HG03439 (cell line): ENCODE measurements around the gene RORC.

ENCODE experiments used
- ATAC-seq: cut with Tn5 transposase; IDR thresholded peaks from one replicate; pipeline ENCODE4 v1.9.1; 2021; ENCODE audit warnings: mild to moderate bottlenecking, moderate library complexity; ENCODE audit not compliant: unreplicated experiment

The RORC gene

GRCh38 chr1:151849871-151850270, 18.3 kb upstream of the RORC start:
- no peak for ATAC-seq

GRCh38 chr1:151849126-151849525, 17.5 kb upstream of the RORC start:
- ATAC-seq: no peak

GRCh38 chr1:151847867-151848596, 16.4 kb upstream of the RORC start:
- ATAC-seq: no peak

DNA sequence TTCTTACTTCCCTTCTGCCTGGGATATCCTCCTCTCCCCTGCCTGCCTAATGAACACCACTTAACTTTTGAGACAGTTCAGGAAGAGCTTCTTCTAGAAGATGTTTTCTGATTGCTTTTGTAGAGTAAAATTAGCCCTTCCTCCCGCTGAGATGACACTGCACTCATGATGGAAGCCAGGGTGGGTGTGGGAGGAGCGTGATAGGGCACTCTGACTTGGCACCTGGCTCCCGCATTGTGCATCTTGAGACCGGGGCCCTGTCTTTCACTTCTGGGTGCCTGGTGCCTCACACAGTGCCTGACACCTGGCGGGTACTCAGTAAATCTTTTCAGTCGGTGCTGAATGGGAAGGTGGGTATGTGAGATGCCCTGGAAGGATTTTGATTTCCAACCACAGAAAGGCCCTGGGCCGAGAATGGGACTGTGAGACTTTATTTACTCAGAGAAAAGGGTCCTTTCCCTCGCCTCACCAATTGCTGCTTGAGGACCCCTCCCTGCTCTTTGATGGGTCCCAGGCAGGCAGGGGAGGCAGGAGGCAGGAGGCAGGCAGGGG, 15.2 kb upstream of the RORC start:
- ATAC-seq: no peak

GRCh38 chr1:151846062-151846568, 14.5 kb upstream of the RORC start:
- no peak for ATAC-seq

GRCh38 chr1:151843398-151843797, 11.8 kb upstream of the RORC start:
- ATAC-seq: no peak

DNA sequence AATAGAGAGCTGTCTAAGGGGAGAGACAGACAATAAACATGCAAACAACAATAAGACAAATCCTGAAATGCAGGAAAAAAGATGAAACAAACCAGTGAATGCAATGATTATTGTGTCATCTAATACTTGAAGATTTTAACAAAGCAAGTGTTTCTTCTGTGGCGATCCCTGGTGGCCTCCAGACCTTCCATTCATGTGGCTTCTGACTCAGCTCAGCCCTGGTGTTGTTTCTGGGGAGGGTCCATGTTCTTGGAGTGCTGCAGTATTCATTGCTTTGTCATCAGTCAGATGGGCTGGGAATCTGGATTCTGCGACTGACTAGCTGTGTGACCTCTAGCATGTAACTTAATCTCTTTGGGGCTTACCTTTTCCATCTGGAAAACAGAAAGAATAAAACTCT, 9.5 kb upstream of the RORC start:
- no peak for ATAC-seq

GRCh38 chr1:151840421-151840820, 8.8 kb upstream of the RORC start:
- ATAC-seq: no peak

DNA sequence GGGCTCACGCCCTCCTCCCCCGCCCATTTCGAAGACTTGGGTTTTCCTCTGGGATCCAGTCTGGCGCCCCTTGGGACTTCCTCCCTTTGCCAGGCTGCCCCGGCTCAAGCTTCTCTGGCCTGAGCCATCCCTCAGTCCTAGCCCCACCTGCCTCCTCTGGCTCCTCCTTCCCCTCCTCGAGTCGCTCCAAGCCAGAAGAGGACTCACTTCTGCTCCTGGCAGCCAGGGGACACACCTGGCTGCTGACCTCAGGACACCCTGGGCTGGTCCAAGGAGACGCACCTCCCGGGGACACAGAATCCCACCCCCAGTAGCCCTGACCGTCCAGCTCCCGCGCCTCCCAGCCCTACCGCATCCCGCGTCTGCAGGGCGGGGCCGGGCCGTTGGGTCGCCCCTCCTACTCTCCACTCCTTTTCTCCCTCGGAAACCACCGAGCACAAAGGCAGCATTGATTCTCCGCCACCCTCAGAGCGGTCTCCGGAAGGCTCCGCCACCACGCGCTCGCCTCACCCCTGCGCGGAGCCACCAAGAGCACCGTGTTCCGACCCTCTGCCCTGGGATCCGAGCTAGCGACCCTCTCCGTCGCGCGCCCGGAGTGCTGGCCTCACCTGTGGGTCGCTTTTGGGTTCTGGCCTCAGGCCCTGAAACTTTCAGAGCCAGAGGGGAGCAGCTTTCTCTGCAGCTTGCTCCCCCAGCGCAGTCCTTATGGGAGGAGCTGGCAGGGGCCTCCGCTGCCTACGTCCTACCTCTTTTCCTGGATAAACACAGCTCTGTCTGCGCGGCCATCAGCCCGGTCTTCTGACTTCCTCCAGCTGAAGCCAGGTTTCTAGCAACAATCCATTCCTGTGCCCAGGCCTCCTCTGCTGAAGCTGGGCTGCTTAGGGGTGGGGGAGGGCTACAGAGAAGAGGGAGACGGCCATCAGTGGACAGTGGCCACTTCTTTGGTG, 8.1 kb upstream of the RORC start, which contains the start of gene C2CD4D:
Gene C2CD4D (minus strand): TSS at position 364 of the 947 bp plus-strand sequence. CDS start 831 bp downstream, outside the sequence.
- no peak for ATAC-seq

DNA sequence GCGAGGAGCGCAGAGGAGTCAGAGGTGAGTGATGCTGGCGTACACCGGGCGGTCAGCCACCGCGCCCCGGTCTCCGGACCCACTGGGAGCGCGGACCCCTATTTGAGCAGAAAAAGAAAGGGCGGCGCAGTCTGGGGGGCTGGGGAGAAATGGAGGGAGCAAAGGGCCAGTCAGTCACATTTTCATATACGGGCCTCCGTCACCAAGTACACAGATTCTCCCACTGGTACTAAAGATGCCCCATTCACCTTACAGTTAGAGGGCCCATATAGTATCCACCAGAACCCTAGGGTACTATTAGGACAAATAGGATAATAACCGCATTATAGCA, 7.4 kb upstream of the RORC start:
- no peak for ATAC-seq

DNA sequence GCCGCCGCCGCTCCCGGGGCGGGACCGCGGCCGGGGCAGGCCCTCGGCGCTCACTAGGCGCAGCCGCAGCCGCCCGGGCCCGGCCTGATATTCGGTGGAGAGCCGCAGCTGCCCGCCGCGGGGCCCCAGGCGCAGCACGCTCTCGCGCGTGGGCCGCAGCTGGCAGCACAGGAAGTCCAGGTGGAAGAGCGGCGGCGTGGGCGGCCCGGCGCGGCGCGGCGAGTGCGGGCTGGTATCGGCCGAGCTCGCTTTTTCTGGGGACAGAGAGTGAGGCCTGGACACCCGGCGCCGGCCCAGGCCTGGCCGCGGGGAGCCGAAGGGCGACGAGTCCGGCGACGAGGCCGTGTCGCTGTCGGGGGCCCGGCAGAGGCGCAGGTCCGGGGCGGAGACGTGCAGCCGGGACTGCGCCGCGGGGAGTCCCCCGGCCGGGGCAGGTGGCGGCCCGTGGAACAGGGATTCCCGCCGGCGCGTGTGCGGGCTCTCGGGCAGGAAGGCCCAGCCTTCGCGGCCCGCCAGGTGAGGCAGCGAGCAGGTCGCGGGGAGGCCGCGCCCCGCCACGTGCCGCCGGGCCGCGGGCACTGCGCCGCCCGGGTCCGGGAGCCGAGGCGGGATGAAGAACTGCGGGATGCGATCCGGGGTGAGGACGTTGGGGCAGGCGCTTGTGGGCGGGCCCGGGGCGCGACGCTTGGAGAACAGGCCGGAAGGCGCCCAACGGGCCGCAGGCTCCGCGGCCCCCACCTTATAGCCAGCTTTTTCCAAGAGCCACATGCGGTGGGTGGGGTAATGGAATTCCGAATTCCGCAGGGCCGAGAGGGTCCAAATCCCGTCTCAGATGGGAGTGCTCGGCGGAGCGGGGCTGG, 6.8 kb upstream of the RORC start:
- peak; percentile 44 for ATAC-seq

DNA sequence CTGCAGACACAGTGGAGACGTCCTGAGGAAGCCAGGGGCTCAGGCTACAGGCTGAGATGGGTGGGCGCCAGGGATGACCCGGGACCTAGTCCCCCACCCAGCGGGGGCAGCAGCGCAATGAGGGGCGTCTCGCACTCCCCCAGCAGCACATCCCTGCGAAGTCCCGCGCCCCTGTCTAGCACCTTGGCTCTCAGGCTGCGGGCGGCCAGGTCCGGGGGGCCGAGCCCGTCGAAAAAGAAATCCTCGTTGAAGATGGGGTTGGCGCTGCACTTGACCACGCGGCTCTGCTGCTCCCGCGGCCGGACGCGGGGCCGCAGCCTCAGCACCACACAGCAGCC, 6.3 kb upstream of the RORC start:
- ATAC-seq: peak; percentile 10

- no peak for ATAC-seq
Measured at GRCh38 chr1:151837197-151837596, 5.6 kb upstream of the RORC start.

DNA sequence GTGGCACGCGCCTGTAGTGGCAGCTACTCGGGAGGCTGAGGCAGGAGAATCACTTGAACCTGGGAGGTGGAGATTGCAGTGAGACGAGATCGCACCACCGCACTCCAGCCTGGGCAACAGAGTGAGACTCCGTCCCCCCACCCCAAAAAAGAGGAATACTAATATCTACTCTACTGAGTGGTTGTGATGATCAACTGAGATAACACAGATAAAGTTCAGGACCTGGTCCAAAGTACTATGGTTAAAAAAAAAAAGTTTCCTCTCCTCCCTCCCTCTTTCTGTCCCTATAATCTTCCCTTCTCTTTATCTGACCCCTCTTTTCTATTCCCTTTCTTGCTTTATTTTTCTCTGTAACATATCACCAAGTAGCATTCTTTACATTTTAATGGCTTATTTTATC, 4.0 kb upstream of the RORC start:
- no peak for ATAC-seq

- ATAC-seq: no peak
Measured at GRCh38 chr1:151834239-151834638, 2.6 kb upstream of the RORC start.

GRCh38 chr1:151833172-151833900, 1.7 kb upstream of the RORC start:
- no peak for ATAC-seq

- ATAC-seq: no peak
Measured at GRCh38 chr1:151832318-151832980, 847 bp upstream of the RORC start.

DNA sequence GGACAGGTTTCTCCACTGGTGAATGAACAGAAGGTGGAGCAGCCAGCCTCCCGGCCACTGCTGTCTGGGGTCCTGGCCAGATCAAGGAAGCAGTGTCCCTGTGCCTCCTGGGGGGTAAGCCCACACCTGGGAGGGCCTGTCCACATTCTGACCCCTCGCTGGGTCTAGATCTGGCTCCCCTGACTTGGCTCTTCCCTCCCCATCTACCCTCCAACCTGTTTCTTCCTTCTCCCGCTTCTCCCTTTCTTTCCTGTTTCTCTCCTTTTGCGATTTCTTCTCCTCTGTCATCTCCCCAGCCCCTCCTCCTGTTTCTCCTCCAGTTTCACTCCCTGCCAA, 378 bp downstream of the RORC start:
- no peak for ATAC-seq

GRCh38 chr1:151830055-151830454, 1.5 kb downstream of the RORC start:
- ATAC-seq: no peak
